ENCODE data around the gene SPSB3.

- no peak for TF ChIP-seq CTCF (IDR thresholded peaks at IDR 0.05 in 4 of 5, conservative IDR thresholded peaks at IDR 0.05 in 1 of 5)
- no peak for TF ChIP-seq POLR2A (IDR thresholded peaks at IDR 0.05)
These were observed 23.4 kb downstream of the SPSB3 start for GRCh38 chr16:1758923-1759322.

Measured in gastrocnemius medialis (tissue), 4 donors.